Stomach (tissue), 9 donors: ENCODE measurements around the gene PPP2CA. TPM values are rescaled to one million over a fixed set of nuclear protein-coding genes. Genes with fewer than 3 reads are reported as not detected.

ENCODE experiments used
- DNase-seq, 2 donors: peaks; one replicate each; pipeline versions ENCODE4 v3.0.0 to v3.0.0-alpha.2; 2013 to 2019
- H3K27ac ChIP-seq, 5 donors: fragments of 200-600 bp in 4 of 5; sonication (generic) in 4 of 5; one replicate each; pipeline ENCODE4 v1.5.1; 2013 to 2019; ENCODE audit warnings: mild to moderate bottlenecking in 1 of 5, moderate library complexity in 1 of 5
- H3K27me3 ChIP-seq, 3 donors: fragments of 200-600 bp; sonication (generic); one replicate each; pipeline ENCODE4 v1.5.1; 2017 to 2019; ENCODE audit warnings: mixed run types in 1 of 3
- H3K36me3 ChIP-seq, 4 donors: fragments of 200-600 bp; sonication (generic); 1 replicate in 3 of 4; 2 replicates in 1 of 4; pipeline ENCODE4 v1.5.1; 2016 to 2019
- H3K4me1 ChIP-seq, 4 donors: fragments of 200-600 bp; sonication (generic); one replicate each; pipeline ENCODE4 v1.5.1; 2016 to 2019
- H3K4me3 ChIP-seq, 4 donors: fragments of 200-600 bp; sonication (generic) in 3 of 4; one replicate each; pipeline ENCODE4 v1.5.1; 2016 to 2019; ENCODE audit warnings: mild to moderate bottlenecking in 1 of 4
- H3K9me3 ChIP-seq, 4 donors: fragments of 200-600 bp; sonication (generic); one replicate each; pipeline ENCODE4 v1.5.1; 2016 to 2019
- EP300 ChIP-seq: sonication (generic); formaldehyde crosslinking; IDR thresholded peaks from one replicate; pipeline ENCODE4 v1.6.1; 2017; ENCODE audit warnings: antibody characterized with exemption
- POLR2A ChIP-seq, 4 donors: fragments of 450-650 bp; IDR thresholded peaks; one replicate each; pipeline ENCODE4 v1.6.1; 2016; ENCODE audit warnings: antibody characterized with exemption in 4 of 4, control low read depth in 2 of 4, mild to moderate bottlenecking in 1 of 4, moderate library complexity in 1 of 4
- POLR2AphosphoS5 ChIP-seq, 3 donors: sonication (generic); formaldehyde crosslinking; IDR thresholded peaks; one replicate each; pipeline ENCODE4 v1.6.1; 2016; ENCODE audit warnings: antibody characterized with exemption in 3 of 3
- WGBS, 5 donors: extraction: QIAGEN DNeasy Blood & Tissue Kit in 3 of 5; methylation state at CpG; one replicate each; pipeline versions ENCODE4 v1.1.5 to v1.1.7; 2013 to 2018; 5-methylcytosine and 5-hydroxymethylcytosine counted together
- intact Hi-C: fragments of 100-400 bp; cut with DNase I; formaldehyde crosslinking; loops from one replicate; pipeline ENCODE4 v1.15.1; 2023; ENCODE audit warnings: low total_unique reads
- polyA plus RNA-seq, 3 donors: library from polyadenylated mRNA; stranded (reverse); fragments of 200-250 nt; gene quantifications; one replicate each; pipeline ENCODE4 v1.2.3, GENCODE V29; 2013
- total RNA-seq, 5 donors: library from RNA; depleted of rRNA; stranded (reverse); fragments of >200 nt; gene quantifications; one replicate each; pipeline versions ENCODE4 v1.1.0 to v1.2.3, GENCODE V29; 2014 to 2016
- TF ChIP-seq, protein P1 (sequence below), 7 experiments: fragments of 450-650 bp in 4 of 7; fragments of 200-600 bp in 3 of 7; sonication (generic) in 3 of 7; IDR thresholded peaks; one replicate each; pipeline ENCODE4 v1.5.1; 2016 to 2019; ENCODE audit warnings: antibody characterized with exemption in 7 of 7, control low read depth in 2 of 7, mild to moderate bottlenecking in 1 of 7
- donor health status: healthy with polysubstance abuse.
- donor health status: Bipolar disorder and iron deficiency.
- donor health status: healthy.

PPP2CA gene
- total and polyA plus RNA-seq, 8 donors, result 29.4 to 108 (median 55.2) TPM

DNA sequence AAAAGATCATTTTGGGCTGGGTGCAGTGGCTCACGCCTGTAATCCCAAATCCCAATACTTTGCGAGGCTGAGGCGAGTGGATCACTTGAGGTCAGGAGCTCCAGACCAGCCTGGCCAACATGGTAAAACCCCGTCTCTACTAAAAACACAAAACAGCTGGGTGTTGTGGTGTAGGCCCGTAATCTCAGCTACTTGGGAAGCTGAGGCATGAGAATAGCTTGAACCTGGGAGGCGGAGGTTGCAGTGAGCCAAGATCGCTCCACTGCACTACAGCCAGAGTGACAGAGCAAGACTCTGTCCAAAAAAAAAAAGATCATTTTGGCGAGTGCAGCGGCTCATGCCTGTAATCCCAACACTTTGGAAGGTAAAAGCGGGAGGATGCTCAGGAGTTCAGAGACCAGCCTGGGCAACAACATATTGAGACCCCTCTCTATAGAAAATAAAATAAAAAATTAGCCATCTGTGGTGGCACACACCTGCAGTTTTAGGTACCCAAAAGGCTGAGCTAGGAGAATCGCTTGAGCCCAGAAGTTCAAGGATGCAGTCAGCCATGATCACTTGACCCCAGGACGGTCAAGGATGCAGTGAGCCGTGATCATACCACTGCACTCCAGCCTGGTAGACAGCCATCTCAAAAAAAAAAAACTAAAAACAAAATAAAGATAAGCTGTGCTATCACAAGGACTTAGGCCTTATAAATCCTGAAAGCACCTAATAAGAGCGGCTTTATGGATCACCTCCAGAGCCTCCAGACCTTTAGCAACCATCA lies 16.2 kb downstream of the PPP2CA start:
- TF ChIP-seq, protein P1, sequence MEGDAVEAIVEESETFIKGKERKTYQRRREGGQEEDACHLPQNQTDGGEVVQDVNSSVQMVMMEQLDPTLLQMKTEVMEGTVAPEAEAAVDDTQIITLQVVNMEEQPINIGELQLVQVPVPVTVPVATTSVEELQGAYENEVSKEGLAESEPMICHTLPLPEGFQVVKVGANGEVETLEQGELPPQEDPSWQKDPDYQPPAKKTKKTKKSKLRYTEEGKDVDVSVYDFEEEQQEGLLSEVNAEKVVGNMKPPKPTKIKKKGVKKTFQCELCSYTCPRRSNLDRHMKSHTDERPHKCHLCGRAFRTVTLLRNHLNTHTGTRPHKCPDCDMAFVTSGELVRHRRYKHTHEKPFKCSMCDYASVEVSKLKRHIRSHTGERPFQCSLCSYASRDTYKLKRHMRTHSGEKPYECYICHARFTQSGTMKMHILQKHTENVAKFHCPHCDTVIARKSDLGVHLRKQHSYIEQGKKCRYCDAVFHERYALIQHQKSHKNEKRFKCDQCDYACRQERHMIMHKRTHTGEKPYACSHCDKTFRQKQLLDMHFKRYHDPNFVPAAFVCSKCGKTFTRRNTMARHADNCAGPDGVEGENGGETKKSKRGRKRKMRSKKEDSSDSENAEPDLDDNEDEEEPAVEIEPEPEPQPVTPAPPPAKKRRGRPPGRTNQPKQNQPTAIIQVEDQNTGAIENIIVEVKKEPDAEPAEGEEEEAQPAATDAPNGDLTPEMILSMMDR (IDR thresholded peaks at IDR 0.05), result no peak
- no peak for TF ChIP-seq POLR2A (IDR thresholded peaks at IDR 0.05)
- no peak for TF ChIP-seq EP300
- no peak overlapping the region for H3K27ac ChIP-seq
- H3K4me3 ChIP-seq, result peak overlapping the region in 1 of 4 donors; percentile 9
- no peaks in the 10 kb centered on the region for H3K27me3 ChIP-seq
- peaks cover 31 to 87% (median 64%) of the 10 kb centered on the region in 4 donors for H3K4me1 ChIP-seq
- no peaks in the 10 kb centered on the region for H3K9me3 ChIP-seq
- intact Hi-C loops, result no loop called here
- DNase-seq, result no peak
- peaks cover 5 to 14% (median 13%) of the 10 kb centered on the region in 4 donors for H3K36me3 ChIP-seq
- WGBS, 5 donors, result 70 to 78% (median 73%) methylated on average over 14 of the region's 14 CpGs

DNA sequence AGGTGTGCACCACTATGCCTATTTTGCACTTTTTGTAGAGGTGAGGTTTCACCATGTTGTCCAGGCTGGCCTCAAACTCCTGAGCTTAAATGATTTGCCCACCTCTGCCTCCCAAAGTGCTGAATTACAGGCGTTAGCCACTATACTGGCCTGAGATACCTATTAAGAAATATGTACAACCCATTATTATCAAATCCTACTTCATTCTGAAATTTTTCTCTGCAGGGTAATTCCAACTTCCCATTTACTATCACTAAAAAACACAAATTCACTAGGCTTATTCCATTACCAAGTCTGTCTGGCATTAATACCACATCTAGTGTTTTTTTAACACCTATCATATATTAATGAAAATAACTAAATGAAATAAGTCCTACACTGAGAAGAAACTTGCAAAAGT lies 18.2 kb downstream of the PPP2CA start:
- Histone ChIP-seq H3K4me3 (no peak overlapping the region), H3K9me3 (no peaks in the 10 kb centered on the region), H3K4me1 (peaks cover 31 to 71% (median 55%) of the 10 kb centered on the region in 4 donors), H3K27ac (no peak overlapping the region), H3K36me3 (peaks cover 17 to 33% (median 32%) of the 10 kb centered on the region in 4 donors), H3K27me3 (no peaks in the 10 kb centered on the region)
- WGBS, 5 donors, result 68 to 90% (median 81%) methylated on average over 1 of the region's 1 CpG
- TF ChIP-seq POLR2AphosphoS5 (IDR thresholded peaks at IDR 0.05) (no peak), EP300 (no peak), POLR2A (IDR thresholded peaks at IDR 0.05) (no peak)
- TF ChIP-seq, protein P1 (IDR thresholded peaks at IDR 0.05), result no peak
- DNase-seq, result no peak
- intact Hi-C loops, result no loop called here

DNA sequence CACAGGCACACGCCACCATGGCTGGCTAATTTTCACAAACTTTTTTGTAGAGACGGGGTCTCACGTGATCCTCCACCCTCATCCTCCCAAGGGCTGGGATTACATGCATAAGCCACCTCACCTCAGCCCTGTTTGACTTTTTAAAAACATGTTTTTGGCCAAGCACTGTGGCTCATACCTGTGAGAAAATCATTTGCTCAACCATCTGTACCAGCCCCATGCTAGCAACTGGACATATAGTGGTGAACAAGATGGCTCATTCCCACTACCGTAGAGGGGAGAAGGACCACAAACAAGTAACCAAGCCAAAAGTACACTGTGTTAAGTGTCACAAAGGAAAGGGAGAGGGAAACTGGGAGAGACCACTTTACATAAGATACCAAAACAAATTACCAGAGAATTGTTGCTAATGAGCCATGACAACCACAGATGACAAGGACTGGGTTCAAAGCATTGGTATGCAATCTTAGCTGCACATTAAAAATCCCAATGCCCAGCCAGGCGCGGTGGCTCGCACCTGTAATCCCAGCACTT lies 19.2 kb downstream of the PPP2CA start:
- H3K4me3 ChIP-seq, result no peak overlapping the region
- no peak for TF ChIP-seq EP300
- TF ChIP-seq, protein P1 (IDR thresholded peaks at IDR 0.05), result no peak
- TF ChIP-seq POLR2A (IDR thresholded peaks at IDR 0.05), result no peak
- no peak for TF ChIP-seq POLR2AphosphoS5 (IDR thresholded peaks at IDR 0.05)
- no peak for DNase-seq
- peaks cover 18 to 43% (median 42%) of the 10 kb centered on the region in 4 donors for H3K36me3 ChIP-seq
- peaks cover 31 to 61% (median 50%) of the 10 kb centered on the region in 4 donors for H3K4me1 ChIP-seq
- WGBS, 5 donors, result 76 to 82% (median 80%) methylated on average over 7 of the region's 7 CpGs
- H3K27ac ChIP-seq, result no peak overlapping the region
- intact Hi-C loops, result no loop called here
- H3K27me3 ChIP-seq, result no peaks in the 10 kb centered on the region
- no peaks in the 10 kb centered on the region for H3K9me3 ChIP-seq

DNA sequence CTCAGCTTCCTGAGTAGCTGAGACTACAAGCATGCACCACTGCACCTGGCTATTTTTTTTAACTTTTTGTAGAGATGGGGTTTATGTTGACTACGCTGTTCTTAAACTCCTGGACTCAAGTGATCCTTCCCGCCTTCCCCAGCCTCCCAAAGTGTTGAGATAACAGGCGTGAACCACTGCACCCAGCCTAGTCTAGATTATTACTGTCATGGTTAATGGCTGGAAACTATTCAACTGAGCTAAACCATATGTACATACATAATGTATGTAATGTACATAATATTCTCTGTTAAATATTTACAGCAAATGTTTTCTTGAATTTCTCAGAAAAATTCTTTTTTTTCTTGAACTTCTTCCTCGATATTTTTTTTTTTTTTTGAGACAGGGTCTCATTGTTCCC lies 21.3 kb downstream of the PPP2CA start:
- DNase-seq, result no peak
- Histone ChIP-seq H3K9me3 (no peaks in the 10 kb centered on the region), H3K36me3 (peaks cover 39 to 65% (median 63%) of the 10 kb centered on the region in 4 donors), H3K27me3 (no peaks in the 10 kb centered on the region), H3K4me3 (no peak overlapping the region), H3K4me1 (peaks cover 19 to 40% (median 33%) of the 10 kb centered on the region in 4 donors), H3K27ac (no peak overlapping the region)
- intact Hi-C loops, result no loop called here
- 77 to 88% (median 86%) methylated on average over 4 of the region's 4 CpGs for WGBS, 5 donors
- TF ChIP-seq EP300, result no peak
- no peak for TF ChIP-seq POLR2A (IDR thresholded peaks at IDR 0.05)

DNA sequence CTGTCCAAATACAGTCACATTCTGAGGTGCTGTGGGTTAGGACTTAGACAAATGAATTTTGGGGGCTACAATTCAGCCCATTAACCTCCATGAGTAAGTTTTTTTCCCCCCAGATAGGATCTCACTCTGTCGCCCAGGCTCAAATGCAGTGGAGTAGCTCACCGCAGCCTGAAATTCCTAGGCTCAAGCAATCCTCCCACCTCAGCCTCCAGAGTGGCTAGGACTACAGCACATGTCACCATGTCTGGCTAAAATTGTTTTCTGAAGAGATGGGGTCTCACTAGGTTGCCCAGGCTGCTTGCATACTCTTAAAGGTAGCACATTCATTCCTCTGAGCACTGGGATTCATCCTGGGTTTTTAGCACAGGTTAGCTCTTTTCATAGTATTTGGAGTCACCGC lies 22.2 kb downstream of the PPP2CA start:
- WGBS, 5 donors, result 97 to 100% (median 98%) methylated on average over 3 of the region's 3 CpGs
- Histone ChIP-seq H3K9me3 (no peaks in the 10 kb centered on the region), H3K4me1 (peaks cover 11 to 31% (median 23%) of the 10 kb centered on the region in 4 donors), H3K36me3 (peaks cover 49 to 74% (median 72%) of the 10 kb centered on the region in 4 donors), H3K4me3 (no peak overlapping the region), H3K27ac (no peak overlapping the region), H3K27me3 (no peaks in the 10 kb centered on the region)
- intact Hi-C loops, result no loop called here
- DNase-seq, result no peak
- TF ChIP-seq EP300 (no peak), POLR2A (IDR thresholded peaks at IDR 0.05) (no peak), POLR2AphosphoS5 (IDR thresholded peaks at IDR 0.05) (no peak)
- TF ChIP-seq, protein P1 (IDR thresholded peaks at IDR 0.05), result no peak
